Aortic smooth muscle cell (primary cell): ENCODE results near the gene ZNF850. TPM values are rescaled to one million over a fixed set of nuclear protein-coding genes. Genes with fewer than 3 reads are reported as not detected.

Experiments used
- total RNA-seq: library from RNA; depleted of rRNA; stranded (reverse); fragments of >200 nt; gene quantifications from 2 replicates; pipeline ENCODE4 v1.2.3, GENCODE V29; 2014

ZNF850 gene
- total RNA-seq = 1.5 and 2.1 TPM in 2 replicates

DNA sequence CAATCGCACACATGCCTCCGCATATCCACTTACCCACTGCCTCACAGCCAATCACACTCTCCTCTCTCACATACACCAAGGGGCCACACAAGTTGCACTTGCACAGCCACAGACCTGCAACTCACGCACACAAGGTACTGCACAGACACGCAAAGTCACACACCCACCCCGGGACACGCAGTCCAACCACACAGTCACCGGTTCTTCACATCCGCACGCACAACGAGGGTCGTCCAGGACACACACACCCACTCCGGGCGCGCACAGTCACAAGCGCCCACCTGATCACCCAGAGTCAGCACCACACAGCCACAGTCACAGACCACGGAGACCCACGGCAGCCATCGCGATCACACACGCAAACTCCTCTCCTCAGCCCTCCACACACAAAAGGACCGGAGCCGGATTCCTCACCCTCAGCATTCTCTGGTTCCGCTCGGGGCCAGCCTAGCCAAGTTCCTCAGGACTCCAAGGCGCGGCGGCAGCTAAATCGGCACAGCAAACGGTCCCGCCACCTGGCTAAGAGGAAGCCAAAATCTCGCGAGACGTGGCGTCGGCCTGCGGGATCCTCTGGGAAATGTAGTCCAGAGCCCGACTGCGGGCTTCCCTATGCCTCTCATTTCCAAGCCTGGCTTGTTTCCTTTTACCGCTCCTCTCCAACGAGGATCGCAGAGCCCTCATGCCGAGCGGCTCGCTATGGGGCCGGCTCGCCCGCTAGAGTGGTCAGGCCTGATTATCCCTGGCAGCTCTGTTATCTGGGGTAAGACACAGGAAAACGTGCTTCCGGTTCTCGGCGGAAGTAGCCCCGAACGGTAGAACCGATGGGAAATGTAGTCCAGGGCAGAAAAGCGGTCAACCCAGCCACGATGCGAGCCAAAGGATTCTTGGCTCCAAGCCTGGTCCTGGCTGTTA is at the start of gene ZNF850:
TSS of gene ZNF850 (minus strand) at position 497 of the 912 bp plus-strand sequence. CDS start 10,201 bp downstream, outside the sequence.

DNA sequence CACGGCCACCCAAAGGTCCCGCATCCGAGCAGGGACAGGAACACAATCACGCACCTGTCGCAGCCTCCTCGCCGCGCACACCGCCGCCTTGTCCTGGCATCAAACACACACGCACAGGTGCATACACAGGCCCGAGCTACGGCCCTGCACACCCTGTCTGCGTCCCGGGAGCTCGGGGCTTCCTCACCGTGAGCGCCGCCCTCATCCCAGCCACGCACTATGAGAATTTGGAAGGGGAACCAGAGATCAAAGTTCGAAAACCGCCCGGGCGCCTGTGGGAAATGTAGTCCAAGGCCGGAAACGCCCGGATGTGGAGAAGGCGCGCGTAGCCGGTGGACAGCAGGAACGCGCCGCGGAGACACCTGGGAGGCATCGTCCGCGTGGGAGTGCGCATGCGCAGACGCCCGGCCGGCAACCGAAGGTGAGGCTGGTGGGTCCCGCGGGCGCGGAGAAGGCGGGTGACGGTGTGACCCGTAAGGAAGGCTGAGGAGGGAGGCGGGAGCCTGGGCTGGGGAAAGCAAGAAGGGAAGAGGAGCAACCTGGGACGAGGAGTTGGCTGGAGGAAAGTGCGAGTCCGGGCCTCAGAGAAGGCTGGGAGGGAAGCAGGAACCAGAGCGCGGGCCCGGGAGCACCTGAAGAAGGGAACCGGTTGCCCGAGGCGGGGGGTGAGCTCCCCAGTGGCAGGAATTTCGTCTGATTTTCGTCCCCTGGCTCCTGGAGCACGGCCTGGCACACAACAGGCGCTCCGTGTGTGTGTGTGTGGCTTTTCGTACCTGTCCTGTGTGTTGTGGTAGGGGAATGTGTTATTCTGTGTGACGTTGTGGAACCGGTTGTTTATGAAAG is 85.2 kb downstream of the ZNF850 start, which contains the start of gene ZNF567:
TSS of gene ZNF567 (plus strand) at position 399 of the 843 bp plus-strand sequence. CDS start 7,256 bp downstream, outside the sequence.

Other genes with a start within 250 kb of the ZNF850 start
- 7.9 and 10.0 TPM in 2 replicates for gene ZNF260, start 244.5 kb downstream of the ZNF850 start, total RNA-seq
- 7.0 and 8.2 TPM in 2 replicates for gene ZNF529, start 199.5 kb downstream of the ZNF850 start, total RNA-seq
- 4.7 and 8.6 TPM in 2 replicates for gene ZNF382, start 167.5 kb downstream of the ZNF850 start, total RNA-seq
- 10.9 and 12.9 TPM in 2 replicates for gene ZNF461, start 106.0 kb downstream of the ZNF850 start, total RNA-seq
- gene ZNF567, start 85.2 kb downstream of the ZNF850 start, total RNA-seq = 4.0 and 4.4 TPM in 2 replicates
- gene ZNF790, start 65.6 kb upstream of the ZNF850 start, total RNA-seq = 8.2 and 9.3 TPM in 2 replicates
- gene ZNF345, start 78.1 kb upstream of the ZNF850 start, total RNA-seq = 1.8 and 2.2 TPM in 2 replicates
- gene ZNF829, start 143.5 kb upstream of the ZNF850 start, total RNA-seq = 2.7 and 3.4 TPM in 2 replicates
- 14.9 and 16.0 TPM in 2 replicates for gene ZNF568, start 143.5 kb upstream of the ZNF850 start, total RNA-seq